ENCODE data around the gene NR2F6.

DNA sequence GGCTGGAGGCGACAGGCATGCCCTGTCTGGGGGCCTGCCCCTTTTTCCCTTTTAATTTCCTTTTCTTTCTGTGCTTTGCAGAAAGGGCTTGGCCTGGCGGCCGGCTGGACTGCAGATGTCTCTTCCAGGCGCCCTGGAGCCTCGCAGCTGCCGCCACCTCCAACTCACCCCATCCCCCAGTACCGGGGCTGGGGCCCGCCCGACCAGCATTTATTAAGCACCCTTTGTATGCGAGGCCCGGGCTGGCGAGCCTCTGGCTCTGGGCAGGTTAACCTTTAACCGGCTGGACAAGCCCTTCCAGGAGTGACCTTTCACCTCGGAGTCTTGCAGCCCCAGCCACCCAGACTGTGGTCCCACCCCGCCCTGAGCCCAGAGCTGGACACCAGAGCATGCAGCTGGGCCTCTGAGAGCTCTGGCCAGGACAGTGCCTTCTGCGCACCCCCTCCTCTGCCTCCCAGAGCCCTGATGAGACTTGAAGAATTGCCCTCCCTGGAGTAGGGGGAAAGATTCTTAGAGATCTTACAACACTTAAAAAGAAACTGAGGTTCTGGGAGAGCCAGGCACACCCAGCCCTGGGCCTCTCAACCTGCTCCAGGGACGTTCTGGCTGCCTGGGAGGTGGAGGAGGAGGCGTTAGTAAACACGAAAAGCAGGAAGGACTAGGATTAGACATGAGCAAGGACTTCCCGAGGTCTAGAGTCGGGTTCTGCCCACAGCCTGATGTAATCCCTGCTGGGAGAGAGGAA, 1.1 kb upstream of the NR2F6 start:
- no peak for TF ChIP-seq TCF12 (IDR thresholded peaks at IDR 0.05; ENCODE audit: low read depth)
- TF ChIP-seq, protein P1, sequence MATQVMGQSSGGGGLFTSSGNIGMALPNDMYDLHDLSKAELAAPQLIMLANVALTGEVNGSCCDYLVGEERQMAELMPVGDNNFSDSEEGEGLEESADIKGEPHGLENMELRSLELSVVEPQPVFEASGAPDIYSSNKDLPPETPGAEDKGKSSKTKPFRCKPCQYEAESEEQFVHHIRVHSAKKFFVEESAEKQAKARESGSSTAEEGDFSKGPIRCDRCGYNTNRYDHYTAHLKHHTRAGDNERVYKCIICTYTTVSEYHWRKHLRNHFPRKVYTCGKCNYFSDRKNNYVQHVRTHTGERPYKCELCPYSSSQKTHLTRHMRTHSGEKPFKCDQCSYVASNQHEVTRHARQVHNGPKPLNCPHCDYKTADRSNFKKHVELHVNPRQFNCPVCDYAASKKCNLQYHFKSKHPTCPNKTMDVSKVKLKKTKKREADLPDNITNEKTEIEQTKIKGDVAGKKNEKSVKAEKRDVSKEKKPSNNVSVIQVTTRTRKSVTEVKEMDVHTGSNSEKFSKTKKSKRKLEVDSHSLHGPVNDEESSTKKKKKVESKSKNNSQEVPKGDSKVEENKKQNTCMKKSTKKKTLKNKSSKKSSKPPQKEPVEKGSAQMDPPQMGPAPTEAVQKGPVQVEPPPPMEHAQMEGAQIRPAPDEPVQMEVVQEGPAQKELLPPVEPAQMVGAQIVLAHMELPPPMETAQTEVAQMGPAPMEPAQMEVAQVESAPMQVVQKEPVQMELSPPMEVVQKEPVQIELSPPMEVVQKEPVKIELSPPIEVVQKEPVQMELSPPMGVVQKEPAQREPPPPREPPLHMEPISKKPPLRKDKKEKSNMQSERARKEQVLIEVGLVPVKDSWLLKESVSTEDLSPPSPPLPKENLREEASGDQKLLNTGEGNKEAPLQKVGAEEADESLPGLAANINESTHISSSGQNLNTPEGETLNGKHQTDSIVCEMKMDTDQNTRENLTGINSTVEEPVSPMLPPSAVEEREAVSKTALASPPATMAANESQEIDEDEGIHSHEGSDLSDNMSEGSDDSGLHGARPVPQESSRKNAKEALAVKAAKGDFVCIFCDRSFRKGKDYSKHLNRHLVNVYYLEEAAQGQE (IDR thresholded peaks at IDR 0.05; ENCODE audit: low read depth): no peak
- no peak for TF ChIP-seq ZBTB7A (IDR thresholded peaks at IDR 0.05; ENCODE audit: low read depth)
- no peak for TF ChIP-seq FOXM1 (IDR thresholded peaks at IDR 0.05; ENCODE audit: borderline replicate concordance, low read depth)
- TF ChIP-seq RAD21 (IDR thresholded peaks at IDR 0.05; ENCODE audit: low read depth): no peak
- TF ChIP-seq MAX (IDR thresholded peaks at IDR 0.05): 0 out of 2 replicates have a peak, but pooled peaks have one; percentile 15
- no peak for TF ChIP-seq TEAD4 (IDR thresholded peaks at IDR 0.05)
- TF ChIP-seq CEBPB (IDR thresholded peaks at IDR 0.05): no peak
- TF ChIP-seq YY1 (IDR thresholded peaks at IDR 0.05; ENCODE audit: low read depth): no peak
- no peak for TF ChIP-seq EP300 (IDR thresholded peaks at IDR 0.05; ENCODE audit: borderline replicate concordance)
- TF ChIP-seq TAF1 (IDR thresholded peaks at IDR 0.05; ENCODE audit: low read depth): no peak
